Stimulated activated CD4-positive, alpha-beta T cell treated with anti-CD3 and anti-CD28 coated beads, Interleukin-15, amount 100 ng/mL, for 24 hours (primary cell): Measurements from ENCODE around the gene IL12RB2.

Source experiments
- DNase-seq: peaks from one replicate; pipeline ENCODE4 v3.0.0-alpha.2; 2020

IL12RB2 gene, protein sequence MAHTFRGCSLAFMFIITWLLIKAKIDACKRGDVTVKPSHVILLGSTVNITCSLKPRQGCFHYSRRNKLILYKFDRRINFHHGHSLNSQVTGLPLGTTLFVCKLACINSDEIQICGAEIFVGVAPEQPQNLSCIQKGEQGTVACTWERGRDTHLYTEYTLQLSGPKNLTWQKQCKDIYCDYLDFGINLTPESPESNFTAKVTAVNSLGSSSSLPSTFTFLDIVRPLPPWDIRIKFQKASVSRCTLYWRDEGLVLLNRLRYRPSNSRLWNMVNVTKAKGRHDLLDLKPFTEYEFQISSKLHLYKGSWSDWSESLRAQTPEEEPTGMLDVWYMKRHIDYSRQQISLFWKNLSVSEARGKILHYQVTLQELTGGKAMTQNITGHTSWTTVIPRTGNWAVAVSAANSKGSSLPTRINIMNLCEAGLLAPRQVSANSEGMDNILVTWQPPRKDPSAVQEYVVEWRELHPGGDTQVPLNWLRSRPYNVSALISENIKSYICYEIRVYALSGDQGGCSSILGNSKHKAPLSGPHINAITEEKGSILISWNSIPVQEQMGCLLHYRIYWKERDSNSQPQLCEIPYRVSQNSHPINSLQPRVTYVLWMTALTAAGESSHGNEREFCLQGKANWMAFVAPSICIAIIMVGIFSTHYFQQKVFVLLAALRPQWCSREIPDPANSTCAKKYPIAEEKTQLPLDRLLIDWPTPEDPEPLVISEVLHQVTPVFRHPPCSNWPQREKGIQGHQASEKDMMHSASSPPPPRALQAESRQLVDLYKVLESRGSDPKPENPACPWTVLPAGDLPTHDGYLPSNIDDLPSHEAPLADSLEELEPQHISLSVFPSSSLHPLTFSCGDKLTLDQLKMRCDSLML

DNA sequence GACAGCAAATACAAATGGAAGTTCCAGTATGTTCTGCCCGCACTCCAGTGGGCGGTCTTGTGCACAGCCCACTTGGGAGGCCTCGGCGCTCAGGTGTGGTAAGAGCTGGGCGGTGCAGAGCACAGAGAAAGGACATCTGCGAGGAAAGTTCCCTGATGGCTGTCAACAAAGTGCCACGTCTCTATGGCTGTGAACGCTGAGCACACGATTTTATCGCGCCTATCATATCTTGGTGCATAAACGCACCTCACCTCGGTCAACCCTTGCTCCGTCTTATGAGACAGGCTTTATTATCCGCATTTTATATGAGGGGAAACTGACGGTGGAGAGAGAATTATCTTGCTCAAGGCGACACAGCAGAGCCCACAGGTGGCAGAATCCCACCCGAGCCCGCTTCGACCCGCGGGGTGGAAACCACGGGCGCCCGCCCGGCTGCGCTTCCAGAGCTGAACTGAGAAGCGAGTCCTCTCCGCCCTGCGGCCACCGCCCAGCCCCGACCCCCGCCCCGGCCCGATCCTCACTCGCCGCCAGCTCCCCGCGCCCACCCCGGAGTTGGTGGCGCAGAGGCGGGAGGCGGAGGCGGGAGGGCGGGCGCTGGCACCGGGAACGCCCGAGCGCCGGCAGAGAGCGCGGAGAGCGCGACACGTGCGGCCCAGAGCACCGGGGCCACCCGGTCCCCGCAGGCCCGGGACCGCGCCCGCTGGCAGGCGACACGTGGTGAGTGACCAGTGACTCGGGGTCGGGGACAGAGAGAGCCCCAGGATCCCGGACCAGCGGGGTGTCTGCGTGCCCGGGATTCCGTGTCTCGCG is at the start of gene IL12RB2:
Gene IL12RB2 (plus strand): TSS at position 623 of the 810 bp plus-strand sequence. CDS start 12,496 bp downstream, outside the sequence.
- peak; percentile 75 for DNase-seq

DNA sequence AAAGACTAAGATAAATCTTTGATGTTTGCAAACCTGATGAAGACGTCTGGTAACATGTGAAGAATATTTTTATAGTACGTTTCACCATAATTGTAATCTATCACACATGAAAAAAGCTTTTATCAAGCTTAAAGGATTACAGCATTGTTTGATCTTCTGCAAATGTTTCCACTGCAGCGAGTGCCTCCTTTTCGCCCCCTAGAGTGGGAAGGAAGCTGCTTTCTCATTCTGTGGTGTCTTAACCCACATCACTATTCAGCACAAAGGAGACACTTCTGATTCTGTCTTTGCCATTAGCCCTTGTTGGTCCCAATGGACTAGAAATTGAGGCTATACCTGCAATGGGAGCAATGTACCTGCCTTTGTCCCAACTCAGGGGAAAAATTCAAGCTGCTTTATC is 46.0 kb upstream of the IL12RB2 start:
- DNase-seq = peak; percentile 46

DNA sequence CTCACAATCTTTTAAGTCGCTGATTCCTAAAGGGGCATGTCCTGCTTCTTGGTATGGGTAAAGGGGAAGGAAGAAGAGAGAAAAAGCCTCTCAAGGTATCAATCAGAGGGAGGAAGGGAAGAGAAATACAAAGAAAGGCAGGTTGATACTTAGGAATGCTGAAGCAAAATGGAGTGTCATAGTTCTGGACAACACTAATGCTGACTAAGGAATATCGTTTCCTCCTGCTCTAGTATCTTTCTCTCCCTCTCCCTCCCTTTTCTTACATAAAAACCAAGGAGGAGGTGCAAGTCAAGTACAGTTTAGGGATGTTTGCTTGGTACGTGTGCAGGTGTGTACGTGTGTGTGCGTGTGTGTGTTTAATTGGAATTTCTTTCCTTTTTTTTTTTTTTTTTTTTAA is 44.9 kb upstream of the IL12RB2 start:
- DNase-seq = no peak

DNA sequence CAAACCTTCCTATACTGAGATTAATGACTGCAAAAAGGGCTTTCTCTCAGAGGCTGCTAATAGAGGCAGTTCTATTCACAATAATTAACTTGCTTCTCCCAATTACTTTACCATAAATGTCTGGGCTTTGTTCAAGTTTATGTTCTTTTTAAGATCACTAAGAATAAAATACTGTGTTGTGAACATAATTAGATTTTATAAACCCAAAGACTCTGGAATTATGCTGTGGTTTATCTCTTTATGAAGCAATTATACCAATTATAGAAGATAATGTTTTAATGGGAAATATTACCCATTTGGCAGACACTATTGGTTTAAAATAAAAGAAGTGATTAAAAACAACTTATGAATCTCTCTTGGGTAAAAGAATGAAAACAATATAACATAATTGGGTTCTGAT is 43.5 kb upstream of the IL12RB2 start:
- DNase-seq = no peak

DNA sequence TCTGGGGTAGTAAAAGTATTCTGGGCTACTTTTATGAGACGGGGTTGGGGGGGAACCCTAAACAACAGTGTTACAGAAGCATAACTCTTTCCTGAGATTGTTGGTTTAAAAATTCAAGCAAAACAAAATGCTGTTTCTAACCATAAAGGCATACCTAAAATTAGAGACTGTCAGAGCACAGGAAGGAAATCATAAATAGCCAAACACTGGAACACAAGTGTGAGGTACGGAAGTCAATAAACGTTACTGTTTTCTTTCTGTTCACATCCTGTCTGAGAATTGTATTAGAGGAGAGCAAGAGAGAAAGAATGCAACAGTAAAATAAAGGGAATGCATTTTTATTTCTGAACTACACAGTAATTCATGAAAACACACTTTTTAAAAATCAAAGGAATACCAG is 42.8 kb upstream of the IL12RB2 start:
- no peak for DNase-seq

DNA sequence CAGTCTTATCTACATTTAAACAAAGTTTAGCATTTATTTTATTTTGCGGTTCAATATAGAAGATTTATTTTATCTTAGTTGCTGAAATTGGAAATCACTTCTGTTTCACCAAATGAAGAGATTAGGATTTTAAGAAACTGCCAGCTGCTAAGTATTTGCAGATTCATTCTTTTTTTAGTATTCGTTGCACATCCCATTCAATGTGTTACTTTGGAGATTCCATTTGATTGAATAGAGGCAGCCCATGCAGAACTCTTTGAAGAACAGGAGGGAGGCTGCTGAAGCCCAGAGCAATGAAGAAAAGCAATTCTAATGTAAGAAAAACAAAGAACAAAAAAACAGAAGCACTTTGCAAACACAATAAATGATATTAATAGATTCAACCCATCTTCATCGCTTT is 38.6 kb upstream of the IL12RB2 start:
- no peak for DNase-seq

DNA sequence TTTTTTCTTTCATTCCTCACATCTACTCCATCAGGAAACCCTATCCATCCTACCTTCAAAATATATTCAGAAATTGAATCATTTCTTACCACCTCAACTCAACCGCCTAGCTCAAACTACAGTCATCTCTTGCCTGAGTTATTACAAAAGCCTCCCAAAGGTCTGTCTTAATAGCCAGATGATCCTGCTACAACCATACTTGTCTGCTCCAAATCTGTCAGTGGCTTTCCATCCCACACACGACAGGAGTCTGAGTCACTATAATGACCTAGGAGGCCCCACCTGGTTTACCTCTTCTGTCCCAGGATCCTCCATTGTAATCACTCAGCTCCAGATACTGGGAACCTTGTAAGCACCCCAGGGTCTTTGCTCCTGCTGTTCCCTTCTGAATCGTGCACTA is 37.1 kb upstream of the IL12RB2 start:
- DNase-seq = peak; percentile 31

DNA sequence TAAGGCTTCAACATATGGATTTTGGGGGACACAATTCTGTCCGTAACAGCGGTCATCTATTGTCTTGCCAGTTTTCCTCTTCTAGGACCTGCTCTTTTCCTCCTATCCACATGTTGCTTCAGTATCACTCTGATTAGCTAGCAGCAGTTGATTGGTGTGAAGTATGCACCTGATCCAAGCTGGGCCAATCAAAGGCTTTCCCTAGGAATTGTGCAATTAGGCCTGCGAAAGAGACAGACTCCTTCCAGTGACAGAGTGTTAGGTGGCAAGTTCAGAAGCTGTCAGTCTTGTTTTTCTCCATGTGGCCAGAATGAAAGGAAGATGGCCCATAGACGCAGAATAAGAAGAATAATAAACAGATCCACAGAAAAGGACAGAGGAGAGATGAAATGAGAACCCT is 34.1 kb upstream of the IL12RB2 start:
- no peak for DNase-seq

DNA sequence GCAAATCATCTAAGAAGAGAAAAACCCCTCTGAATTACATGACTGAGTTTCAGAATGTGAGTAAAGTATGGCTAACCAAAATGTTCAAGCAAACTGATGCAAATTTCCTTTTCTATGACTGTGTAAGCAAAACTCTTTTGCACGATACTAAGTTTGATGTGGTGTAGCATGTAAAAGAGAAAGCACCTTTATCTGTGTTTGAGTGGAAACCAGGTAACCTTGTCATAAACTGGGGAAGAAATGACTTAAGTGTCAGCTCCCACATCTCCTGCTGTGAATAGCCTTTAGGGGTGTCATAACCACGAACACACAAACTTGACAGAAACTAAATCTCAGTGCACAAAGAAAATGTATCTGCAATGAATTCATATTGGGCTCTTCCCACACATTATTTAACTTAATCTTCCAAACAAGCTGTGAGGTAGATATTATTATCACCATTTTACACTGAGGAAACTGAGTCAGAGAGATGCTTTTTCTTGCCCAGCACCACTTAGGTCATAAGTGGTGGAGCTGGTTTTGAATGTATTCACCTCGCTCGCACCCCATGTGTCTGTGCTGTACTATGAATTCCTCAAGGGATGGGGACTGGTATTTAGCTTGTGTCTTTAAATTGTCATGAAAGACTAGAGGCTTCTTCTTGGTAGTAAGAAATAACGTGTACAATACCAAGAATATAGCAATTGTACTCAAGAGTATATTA is 32.9 kb upstream of the IL12RB2 start:
- DNase-seq = peak; percentile 45

DNA sequence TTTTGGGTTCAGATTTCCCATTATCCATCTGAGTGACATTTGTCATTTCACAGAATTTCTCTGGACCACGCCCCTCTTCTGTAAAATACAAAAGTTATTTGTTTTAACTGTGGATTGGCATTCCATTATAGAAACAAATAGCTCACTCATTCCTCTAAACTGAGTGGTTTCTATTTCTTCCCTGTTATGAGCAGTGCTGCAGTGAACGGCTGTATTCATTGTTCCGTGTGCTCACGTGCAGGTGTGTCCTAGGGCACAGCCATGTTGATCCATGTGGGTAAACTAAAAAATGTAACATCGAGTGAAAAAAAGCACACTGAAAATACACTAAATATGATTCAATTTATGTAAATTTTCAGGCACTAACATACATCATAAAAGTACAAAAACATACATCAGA is 27.0 kb upstream of the IL12RB2 start:
- no peak for DNase-seq

DNA sequence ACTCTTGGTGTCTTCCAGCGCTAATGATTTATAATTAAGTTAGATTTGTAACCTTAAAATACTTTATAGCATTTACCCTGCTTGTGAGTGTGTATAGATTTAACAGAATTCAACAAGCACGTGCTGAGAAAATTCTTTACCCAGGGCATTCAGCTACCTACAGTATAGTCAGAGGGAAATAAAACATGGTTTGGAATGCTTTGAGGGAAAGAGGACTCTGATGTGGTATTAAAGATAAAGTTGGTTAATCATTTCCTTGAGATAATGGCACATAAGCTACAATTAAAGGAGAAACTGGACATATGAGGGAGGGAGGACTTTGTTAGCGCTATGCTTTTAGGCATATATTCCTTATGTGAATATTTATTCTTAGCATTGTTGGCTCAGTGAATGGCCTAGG is 26.4 kb upstream of the IL12RB2 start:
- no peak for DNase-seq

DNA sequence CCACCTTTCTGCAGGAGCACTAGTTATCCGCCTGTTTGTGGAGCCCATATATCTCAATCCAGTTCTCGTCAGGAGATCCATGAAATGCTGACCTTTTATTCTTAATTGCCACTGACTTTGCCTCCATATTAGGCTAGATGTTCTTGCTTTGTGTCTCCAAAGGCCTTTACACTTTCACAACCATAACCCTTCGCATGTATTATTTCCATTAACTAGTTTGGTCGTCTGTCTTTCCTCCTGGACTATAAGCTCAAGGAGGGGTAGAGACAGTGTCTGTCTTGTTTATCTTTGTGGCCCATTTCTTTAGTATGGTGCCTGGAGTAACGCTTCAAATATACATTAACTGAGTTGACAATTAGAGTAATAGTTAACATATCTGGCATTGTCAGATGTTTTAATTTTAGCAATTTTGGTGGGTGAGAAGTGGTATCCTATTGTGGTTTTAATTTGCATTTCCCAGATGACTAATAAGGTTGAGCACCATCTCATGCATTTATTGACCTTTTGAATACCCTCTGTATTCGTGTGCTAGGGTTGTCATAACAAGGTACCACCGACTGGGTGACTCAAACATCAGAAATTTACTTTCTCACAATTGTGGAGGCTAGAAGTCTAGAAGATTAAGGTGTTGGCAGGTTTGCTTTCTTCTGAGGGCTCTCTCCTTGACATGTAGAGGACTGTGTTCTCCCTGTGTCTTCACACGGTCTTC is 21.7 kb upstream of the IL12RB2 start:
- peak; percentile 23 for DNase-seq

DNA sequence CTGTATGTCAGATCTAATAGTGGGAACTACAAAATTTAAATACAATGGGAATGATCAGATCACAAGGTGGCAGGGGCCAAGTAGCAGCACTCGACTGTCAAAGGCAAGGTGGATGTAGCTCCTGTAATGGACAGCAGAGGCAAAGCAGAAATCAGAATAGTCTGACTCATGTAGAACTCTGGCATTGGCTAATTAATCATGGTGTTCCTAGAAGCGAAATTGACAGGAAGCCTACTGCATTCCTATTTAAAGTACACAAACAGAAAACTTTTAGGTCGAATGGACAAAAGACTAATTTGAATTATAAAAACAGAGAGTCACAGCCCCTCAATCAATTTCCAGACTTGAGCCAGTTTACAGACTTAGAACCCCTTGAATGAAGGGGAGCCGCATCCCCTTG is 17.4 kb upstream of the IL12RB2 start:
- DNase-seq = no peak

DNA sequence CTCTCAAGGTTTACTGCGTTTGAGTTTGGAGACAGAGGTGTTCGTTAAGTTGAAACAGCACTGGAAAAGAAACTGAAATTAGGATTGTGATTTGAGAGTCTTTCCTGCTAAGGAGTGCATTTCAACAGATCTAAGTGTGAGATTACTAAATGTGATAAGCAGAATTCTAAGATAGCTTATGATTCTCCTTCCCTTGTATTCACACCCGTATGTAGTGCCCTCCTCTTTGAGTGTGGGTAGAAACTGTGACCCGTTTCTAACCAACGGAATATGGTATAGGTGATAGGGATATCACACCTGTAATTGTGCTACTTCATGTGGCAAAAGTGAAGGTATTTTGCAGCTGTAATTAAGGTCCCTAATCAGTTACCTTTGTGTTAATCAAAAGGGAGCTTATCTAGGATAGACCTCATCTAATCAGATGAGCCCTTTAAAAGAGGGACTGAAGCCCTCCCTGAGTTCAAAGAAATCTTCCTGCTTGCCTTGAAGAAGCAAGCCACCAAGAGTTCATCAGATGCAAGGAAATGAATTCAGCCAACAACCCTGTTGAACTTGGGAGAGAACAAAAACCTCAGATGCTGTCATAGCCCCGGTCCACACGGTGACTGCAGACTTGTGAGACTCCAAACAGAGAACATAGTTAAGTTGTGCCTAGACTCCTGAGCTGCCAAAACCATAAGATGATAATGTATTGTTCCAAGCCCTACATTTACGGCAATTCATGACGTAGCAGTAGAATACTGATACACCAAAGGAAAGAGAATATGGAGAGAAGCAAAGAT is 12.6 kb upstream of the IL12RB2 start:
- DNase-seq = peak; percentile 31

DNA sequence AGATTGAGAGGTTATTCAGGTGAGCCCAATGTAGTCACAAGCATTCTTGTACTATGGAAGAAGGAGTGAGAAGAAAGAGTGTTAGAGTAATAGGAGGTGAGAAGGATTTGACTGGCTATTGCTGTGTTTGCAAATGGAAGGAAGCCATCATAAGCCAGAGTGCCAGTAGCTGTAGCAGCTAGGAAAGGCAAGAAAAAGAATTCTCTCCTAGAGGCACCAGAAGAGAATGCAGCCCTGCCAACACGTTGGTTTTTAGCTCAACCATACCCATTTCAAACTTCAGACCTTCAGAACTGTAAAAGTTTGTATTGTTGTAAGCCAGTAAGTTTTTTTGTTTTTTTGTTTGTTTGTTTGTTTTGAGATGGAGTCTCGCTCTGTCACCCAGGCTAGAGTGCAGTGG is 8.9 kb upstream of the IL12RB2 start:
- no peak for DNase-seq

DNA sequence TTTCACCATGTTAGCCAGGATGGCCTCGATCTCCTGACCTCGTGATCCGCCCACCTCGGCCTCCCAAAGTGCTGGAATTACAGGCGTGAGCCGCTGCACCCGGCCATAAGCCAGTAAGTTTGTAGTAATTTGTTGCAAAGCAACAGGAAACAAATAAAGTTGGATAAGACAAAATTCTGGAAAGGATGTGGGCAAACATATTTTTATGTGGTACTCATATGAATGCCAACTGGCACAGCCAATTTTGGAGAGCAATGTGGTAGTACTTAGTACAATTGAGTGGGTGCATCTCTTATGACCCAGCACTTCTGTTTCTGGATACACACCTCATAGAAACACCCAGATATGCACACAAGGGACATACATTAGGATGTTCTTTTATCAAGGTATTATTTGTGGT is 8.4 kb upstream of the IL12RB2 start:
- no peak for DNase-seq

DNA sequence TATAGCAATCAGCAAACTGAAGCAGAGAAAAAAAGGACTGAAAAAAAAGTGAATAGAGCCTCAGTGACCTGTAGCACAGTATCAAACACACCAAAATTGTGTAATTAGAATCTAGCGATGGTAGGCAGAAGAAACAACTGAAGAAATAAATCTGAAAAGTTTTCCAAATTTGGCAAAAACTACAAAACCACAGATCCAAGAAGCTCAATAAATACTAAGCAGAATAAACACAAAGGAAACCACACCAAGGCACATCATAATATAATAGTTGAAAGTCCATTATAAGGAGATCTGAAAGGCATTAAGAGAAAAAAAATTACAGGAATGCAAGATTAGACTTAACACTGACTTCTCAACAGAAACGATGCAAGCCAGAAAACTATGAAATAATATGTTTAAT is 7.1 kb upstream of the IL12RB2 start:
- no peak for DNase-seq

DNA sequence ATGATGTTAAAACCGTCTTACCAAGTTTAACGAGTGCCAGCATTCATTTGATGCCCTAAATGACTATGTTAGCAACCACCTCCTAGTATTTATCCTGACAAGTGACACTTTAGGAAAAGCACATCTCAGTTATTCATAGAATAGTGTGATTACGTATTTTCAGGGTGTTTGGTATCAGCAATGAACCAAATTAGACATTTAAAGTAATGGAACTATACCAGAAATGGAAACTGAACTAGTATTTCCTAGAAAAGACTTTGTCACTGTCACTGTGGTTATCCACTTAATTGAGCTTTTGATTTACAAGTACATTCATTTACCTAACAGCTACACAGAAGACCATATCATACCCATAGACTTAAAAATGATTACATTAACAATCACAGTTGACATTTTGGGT is 3.6 kb upstream of the IL12RB2 start:
- DNase-seq = no peak

DNA sequence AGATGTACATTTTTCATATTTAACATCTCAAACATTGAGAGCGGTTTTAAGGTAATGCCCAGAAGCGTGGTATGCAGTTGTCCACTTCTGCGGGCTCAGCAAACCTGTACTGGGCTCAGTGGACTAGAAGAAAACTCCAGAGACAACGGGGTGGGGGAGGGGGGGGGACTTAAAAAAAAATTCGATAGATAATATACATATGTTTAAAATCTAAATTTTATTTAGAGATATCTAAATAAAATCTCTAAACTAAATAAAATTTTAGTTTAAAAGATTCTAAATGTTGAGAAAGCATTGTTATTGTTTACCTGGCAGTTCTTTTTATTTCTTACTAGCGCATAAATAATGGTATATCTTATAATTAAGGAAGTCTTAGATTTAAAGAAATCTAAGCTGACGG is 1.1 kb upstream of the IL12RB2 start:
- no peak for DNase-seq

DNA sequence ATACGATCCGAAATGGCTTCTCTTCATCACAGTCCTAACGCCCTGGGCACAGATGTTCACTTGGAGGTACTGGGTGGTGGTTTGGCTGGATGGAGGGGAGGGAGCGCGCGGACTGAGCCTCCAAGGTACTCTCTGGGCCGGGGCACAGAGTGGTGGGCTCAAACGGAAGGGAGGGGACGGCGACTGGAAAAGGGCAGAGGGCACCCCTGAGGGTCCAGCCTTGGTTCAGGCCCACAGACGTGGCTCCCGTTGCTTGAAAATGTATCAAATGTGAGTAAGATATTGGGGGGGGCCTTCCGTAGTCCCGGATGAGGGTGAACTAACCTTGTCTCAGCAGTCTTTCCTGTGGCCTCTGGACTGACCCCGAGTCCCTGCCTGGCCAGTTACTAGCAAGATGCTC is 463 bp downstream of the IL12RB2 start:
- peak; percentile 31 for DNase-seq

DNA sequence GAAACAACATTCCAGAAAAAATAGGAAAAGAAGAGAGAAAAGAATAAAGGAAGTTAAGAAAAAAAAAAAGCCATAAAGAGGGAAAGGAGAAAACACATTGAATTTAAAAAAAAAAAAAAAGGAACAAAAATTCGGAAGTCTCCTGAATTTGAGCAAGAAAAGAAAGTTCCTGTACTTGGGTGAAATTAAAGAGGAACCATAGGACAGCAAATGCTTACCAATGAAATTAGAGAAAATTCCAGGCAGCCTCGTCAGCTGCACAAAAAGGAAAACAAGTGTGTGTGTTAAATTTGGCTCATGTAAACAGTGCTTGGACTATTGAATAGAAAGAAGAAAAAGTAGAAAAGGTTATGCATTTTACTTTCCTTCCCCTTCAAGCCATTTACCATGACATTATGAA is 4.9 kb downstream of the IL12RB2 start:
- no peak for DNase-seq
